ENCODE measurements around the gene STARD5. TPM values are rescaled to one million over a fixed set of nuclear protein-coding genes. Genes with fewer than 3 reads are reported as not detected.

The STARD5 gene
- polyA plus RNA-seq, 2 of the 4 experiments (the other 2 are of a cell fraction), result 2.1 to 2.8 TPM

DNA sequence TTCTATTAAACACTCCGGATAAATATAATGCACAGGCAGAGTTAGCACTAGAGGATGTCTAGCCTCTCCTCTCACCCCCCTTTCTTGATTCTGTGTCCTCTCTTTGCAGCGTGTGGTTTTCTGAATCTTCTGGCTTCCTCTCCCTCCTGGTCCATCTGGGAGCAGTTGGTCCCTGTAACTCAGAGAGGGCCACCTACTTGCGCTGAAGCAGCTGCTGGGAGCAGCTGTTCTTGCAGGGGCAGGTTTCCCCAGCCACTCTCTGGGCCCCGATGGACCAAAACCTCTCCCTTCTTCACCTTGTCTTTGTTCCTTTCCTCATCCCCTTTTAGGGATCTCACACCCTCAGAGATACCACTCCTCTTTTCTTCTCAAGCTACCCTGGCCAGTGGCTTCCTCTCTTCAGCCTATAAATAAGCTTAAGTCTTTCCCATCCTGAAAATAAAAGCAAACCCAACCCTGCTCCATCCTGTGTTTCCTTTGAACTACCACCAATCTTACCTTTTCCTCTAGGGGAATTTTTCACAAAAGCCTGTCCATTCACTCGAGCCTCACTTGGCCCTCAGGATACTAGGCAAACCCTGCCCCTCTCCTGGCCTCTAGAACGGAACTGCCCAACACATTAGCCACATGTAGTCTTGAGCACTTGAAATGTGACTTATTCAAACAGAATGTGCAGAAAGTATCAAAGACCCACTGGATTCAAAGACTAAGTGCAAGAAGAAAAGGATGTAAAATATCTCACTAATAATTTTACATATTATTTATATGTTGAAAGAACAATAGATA is 59.7 kb downstream of the STARD5 start:
- no peaks in the 10 kb centered on the region for H3K9me3 ChIP-seq
- no peak for FAIRE-seq
- 24% methylated on average over 6 of the region's 6 CpGs for WGBS (ENCODE audit: missing lambda C conversion rate)
- H3K4me2 ChIP-seq, result no peak overlapping the region
- H3K27ac ChIP-seq, result no peak overlapping the region
- no peak for ATAC-seq
- ChIA-PET CTCF (interaction anchor here (0.8 to 20.2 kb wide), 7 partner anchors 11 to 156 kb away, joined by 3 to 361 read pairs (median 68); no protein-coding TSS in a partner anchor), POLR2A (no interaction called here)
- H3K4me1 ChIP-seq, result peaks cover 4% of the 10 kb centered on the region; the same call in 2 of the 3 replicates
- no peak for TF ChIP-seq MAZ (IDR thresholded peaks at IDR 0.05; ENCODE audit: borderline replicate concordance, low read depth, low read length)
- no peak for TF ChIP-seq HDAC2 (IDR thresholded peaks at IDR 0.05)
- TF ChIP-seq HOXB5 (CRISPR knock-in tag; IDR thresholded peaks at IDR 0.05), result no peak
- TF ChIP-seq MYC (IDR thresholded peaks at IDR 0.05; ENCODE audit: borderline replicate concordance, low read length), result no peak
- H3K4me3 ChIP-seq, result no peak overlapping the region
- no peak for DNase-seq (ENCODE audit: low read depth in 1 of 2, low spot score in 1 of 2)

DNA sequence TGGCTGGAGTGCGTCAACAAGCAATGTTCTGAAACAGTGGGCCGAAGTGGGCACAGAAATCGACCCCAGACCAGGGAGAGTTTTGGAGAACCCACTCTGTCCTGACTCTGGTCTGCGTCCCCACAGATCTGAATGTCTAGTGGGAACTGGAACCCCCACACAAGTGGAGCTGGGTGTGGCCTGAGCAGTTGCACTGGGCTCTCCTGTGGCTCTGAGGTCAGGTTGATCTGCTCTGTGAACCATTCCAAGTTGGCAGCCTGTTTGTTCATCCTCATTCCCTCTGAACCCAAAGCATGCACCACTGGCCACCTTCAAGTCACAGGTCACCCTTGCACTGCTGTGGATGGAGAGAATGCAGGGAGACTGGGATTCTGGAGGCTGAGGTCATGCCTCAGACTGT is 60.5 kb downstream of the STARD5 start:
- no peak overlapping the region for H3K4me2 ChIP-seq
- POLR2A ChIA-PET, result no interaction called here
- H3K27ac ChIP-seq, result no peak overlapping the region
- H3K9me3 ChIP-seq, result no peaks in the 10 kb centered on the region
- H3K4me1 ChIP-seq, result peaks cover 4% of the 10 kb centered on the region; the same call in 2 of the 3 replicates
- TF ChIP-seq POLR2AphosphoS2 (conservative IDR thresholded peaks at IDR 0.05; ENCODE audit: low read length) (no peak), FOSB (CRISPR knock-in tag; IDR thresholded peaks at IDR 0.05) (no peak)
- TF ChIP-seq, protein P1, sequence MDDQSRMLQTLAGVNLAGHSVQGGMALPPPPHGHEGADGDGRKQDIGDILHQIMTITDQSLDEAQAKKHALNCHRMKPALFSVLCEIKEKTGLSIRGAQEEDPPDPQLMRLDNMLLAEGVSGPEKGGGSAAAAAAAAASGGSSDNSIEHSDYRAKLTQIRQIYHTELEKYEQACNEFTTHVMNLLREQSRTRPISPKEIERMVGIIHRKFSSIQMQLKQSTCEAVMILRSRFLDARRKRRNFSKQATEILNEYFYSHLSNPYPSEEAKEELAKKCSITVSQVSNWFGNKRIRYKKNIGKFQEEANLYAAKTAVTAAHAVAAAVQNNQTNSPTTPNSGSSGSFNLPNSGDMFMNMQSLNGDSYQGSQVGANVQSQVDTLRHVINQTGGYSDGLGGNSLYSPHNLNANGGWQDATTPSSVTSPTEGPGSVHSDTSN (IDR thresholded peaks at IDR 0.05), result no peak
- ATAC-seq, result no peak
- H3K4me3 ChIP-seq, result no peak overlapping the region
- CTCF ChIA-PET, result interaction anchor here (0.8 to 9.0 kb wide), 7 partner anchors 9 to 155 kb away, joined by 3 to 243 read pairs (median 6); no protein-coding TSS in a partner anchor
- WGBS (ENCODE audit: missing lambda C conversion rate), result 20% methylated on average over 4 of the region's 4 CpGs
- DNase-seq (ENCODE audit: low read depth in 1 of 2, low spot score in 1 of 2), result no peak
- no peak for FAIRE-seq

DNA sequence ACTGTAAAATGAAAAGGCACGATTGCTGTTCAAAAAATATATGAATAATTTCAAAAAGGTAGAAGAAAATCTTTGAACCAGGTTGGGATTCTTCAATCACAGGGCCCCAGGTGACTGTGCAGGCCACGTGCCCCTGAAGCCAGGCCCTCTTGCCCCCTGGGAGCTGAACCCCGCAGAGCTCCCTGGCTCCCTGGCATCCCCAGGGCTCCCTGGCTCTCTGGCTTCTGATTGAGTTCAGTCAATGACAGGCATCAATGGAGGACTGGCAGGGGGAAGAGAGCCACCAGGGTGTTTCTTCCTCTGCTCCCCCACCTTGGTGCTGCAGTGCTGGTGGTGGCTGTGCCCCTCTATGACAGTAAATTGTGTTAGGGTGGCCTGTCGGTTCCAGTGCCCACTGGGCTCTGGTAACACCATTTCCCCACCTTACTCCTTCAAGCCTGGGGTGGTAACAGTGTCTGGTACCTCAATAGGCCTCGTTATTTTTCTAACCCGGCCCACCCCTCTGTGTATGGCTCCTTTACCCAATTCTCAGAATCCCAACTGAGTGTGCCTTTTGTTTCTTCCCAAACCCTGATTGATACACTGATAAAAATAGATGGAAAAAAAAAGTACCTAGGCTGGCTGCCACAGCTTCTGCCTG is 62.6 kb downstream of the STARD5 start:
- ChIA-PET CTCF (interaction anchor here (0.5 to 3.0 kb wide), 7 partner anchors 8 to 240 kb away, joined by 3 to 14 read pairs (median 5); no protein-coding TSS in a partner anchor), POLR2A (no interaction called here)
- TF ChIP-seq BCL3 (IDR thresholded peaks at IDR 0.05), result no peak
- TF ChIP-seq E2F6 (IDR thresholded peaks at IDR 0.05; ENCODE audit: borderline replicate concordance, low read depth), result no peak
- no peak for TF ChIP-seq RFX5 (IDR thresholded peaks at IDR 0.05)
- no peak for TF ChIP-seq KDM1A (IDR thresholded peaks at IDR 0.05; ENCODE audit: low read depth)
- TF ChIP-seq EHMT2 (IDR thresholded peaks at IDR 0.05; ENCODE audit: low read depth), result no peak
- no peak for TF ChIP-seq MAFK (IDR thresholded peaks at IDR 0.05; ENCODE audit: partially characterized antibody)
- TF ChIP-seq ZSCAN20 (CRISPR knock-in tag; IDR thresholded peaks at IDR 0.05), result no peak
- TF ChIP-seq TP53 (CRISPR knock-in tag; IDR thresholded peaks at IDR 0.05), result no peak
- no peak for TF ChIP-seq ZNF302 (CRISPR knock-in tag; IDR thresholded peaks at IDR 0.05)
- TF ChIP-seq GATA3 (IDR thresholded peaks at IDR 0.05; ENCODE audit: borderline replicate concordance), result no peak
- TF ChIP-seq ZFP36 (IDR thresholded peaks at IDR 0.05; ENCODE audit: borderline replicate concordance, partially characterized antibody), result no peak
- DNase-seq (ENCODE audit: low read depth in 1 of 2, low spot score in 1 of 2) (no peak), ATAC-seq (no peak), FAIRE-seq (no peak)
- Histone ChIP-seq H3K4me2 (no peak overlapping the region), H3K27ac (no peak overlapping the region), H3K9me3 (no peaks in the 10 kb centered on the region), H3K4me1 (peaks cover 4% of the 10 kb centered on the region; the same call in 2 of the 3 replicates), H3K4me3 (no peak overlapping the region)
- WGBS (ENCODE audit: missing lambda C conversion rate), result 15% methylated on average over 6 of the region's 6 CpGs
